ENCODE results near the gene FAM135A. TPM values are rescaled to one million over a fixed set of nuclear protein-coding genes. Genes with fewer than 3 reads are reported as not detected.
A peak's percentile ranks its signal among the peaks of the same experiment; 100 is the strongest.

The FAM135A gene
- total RNA-seq, 1 donor from 2014 or later = 33.4 TPM

DNA sequence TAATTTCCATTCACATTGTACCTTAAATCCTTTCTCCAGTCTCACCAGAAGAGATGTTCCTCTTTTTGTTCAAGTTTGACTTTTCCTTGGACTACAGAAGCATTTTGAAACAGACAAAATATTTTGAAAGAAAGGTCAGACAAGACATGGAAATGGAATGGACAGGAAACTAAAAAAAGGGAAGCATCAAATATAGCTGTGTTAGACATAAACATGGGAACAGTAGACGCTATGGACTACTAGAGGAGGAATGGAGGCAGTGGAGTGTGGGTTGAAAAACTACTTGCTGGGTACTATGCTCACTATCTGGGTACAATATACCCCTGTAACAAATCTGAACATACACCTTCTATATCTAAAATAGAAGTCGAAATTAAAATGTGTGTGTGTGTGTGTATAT is 4.1 kb upstream of the FAM135A start:
- H3K4me1 Mint-ChIP-seq (ENCODE audit: unreplicated experiment) = no peaks in the 10 kb centered on the region

DNA sequence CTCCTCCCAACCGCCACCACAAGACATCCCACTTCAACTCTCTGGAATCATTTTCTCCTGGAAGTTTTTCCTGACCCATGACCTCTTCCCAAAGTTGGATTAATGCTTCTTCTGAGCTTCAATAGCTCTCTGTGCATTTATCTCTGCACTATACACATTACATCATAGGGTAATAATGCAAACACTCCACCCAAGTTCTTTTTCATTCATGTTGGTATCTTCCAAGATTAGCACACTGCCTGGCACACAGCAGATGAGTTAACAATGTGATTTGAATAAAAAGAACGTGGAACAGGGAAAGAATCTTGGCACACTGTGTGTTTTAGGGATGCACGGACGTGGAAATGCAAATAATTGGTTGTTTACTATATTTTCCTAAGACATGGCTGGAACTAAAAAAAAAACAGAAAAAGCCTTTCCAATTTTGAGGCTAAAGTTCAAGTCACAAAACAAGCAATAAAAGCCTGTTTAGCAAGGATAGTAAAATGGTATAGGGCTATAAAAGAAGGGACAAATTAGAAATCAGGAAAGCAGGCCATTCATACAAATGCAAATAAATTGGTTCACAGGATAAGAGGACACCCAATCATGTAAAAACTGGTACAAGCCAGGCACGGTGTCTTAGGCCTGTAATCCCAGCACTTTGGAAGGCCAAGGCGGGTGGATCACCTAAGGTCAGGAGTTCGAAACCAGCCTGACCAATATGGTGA is 1.6 kb upstream of the FAM135A start:
- TF ChIP-seq, protein P1, sequence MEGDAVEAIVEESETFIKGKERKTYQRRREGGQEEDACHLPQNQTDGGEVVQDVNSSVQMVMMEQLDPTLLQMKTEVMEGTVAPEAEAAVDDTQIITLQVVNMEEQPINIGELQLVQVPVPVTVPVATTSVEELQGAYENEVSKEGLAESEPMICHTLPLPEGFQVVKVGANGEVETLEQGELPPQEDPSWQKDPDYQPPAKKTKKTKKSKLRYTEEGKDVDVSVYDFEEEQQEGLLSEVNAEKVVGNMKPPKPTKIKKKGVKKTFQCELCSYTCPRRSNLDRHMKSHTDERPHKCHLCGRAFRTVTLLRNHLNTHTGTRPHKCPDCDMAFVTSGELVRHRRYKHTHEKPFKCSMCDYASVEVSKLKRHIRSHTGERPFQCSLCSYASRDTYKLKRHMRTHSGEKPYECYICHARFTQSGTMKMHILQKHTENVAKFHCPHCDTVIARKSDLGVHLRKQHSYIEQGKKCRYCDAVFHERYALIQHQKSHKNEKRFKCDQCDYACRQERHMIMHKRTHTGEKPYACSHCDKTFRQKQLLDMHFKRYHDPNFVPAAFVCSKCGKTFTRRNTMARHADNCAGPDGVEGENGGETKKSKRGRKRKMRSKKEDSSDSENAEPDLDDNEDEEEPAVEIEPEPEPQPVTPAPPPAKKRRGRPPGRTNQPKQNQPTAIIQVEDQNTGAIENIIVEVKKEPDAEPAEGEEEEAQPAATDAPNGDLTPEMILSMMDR (conservative IDR thresholded peaks at IDR 0.05) = no peak
- peak overlapping the region; percentile 45 for H3K27ac Mint-ChIP-seq
- no peak for DNase-seq (ENCODE audit: extremely low spot score, unreplicated experiment)
- peaks cover 11% of the 10 kb centered on the region for H3K4me1 Mint-ChIP-seq (ENCODE audit: unreplicated experiment)
- H3K27me3 Mint-ChIP-seq = peaks cover 13% of the 10 kb centered on the region
- no peaks in the 10 kb centered on the region for H3K9me3 Mint-ChIP-seq
- H3K4me3 Mint-ChIP-seq = peak overlapping the region; percentile 94
- H3K36me3 Mint-ChIP-seq = peaks cover 5% of the 10 kb centered on the region

More for the DNA sequence above, 4.1 kb upstream of the FAM135A start:
- no peaks in the 10 kb centered on the region for H3K36me3 Mint-ChIP-seq
- DNase-seq (ENCODE audit: extremely low spot score, unreplicated experiment) = no peak
- H3K27ac Mint-ChIP-seq = no peak overlapping the region
- no peak overlapping the region for H3K4me3 Mint-ChIP-seq
- H3K9me3 Mint-ChIP-seq = no peaks in the 10 kb centered on the region
- peaks cover 22% of the 10 kb centered on the region for H3K27me3 Mint-ChIP-seq
- TF ChIP-seq, protein P1 (conservative IDR thresholded peaks at IDR 0.05) = no peak

DNA sequence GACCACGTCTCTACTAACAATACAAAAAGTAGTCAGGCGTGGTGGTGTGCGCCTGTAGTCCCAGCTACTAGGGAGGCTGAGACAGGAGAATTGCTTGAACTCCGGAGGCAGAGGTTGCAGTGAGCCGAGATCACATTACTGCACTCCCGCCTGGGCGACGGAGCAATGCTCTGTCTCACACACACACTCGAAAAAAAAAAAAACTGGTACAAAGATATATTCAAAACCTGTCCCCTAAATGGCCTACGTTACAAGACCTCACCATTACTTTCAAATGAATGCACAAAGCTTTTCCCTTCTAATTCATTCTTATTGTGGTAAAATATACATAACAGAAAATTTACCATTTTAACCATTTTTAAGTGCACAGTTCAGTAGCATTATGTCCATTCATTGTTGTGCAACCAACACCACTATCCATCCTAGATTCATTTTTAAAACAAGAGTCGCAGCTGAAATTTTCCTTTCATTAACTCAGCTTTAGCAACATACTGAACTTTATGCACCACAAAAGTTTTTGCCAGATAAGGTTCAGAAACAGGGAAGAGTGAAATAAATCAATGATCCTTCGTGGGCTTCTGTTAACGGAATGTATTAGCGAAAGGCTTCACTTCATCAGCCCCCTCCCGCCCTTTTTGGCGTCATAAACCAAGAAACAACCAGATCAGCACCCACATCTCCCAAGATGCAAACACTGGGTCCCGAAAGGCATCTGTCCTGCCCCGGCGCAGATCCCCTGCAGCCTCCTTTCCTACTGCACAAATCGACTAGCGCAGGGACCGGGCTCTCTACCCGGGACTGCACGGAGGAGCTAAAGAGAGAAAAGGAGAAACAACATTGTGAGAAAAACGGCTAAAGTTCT is 825 bp upstream of the FAM135A start:
- Mint-ChIP-seq H3K4me3 (peak overlapping the region; percentile 94), H3K4me1 (ENCODE audit: unreplicated experiment) (peaks cover 11% of the 10 kb centered on the region), H3K9me3 (no peaks in the 10 kb centered on the region), H3K27me3 (peaks cover 7% of the 10 kb centered on the region), H3K27ac (peak overlapping the region; percentile 90), H3K36me3 (peaks cover 5% of the 10 kb centered on the region)
- TF ChIP-seq, protein P1 (conservative IDR thresholded peaks at IDR 0.05) = no peak
- no peak for DNase-seq (ENCODE audit: extremely low spot score, unreplicated experiment)

DNA sequence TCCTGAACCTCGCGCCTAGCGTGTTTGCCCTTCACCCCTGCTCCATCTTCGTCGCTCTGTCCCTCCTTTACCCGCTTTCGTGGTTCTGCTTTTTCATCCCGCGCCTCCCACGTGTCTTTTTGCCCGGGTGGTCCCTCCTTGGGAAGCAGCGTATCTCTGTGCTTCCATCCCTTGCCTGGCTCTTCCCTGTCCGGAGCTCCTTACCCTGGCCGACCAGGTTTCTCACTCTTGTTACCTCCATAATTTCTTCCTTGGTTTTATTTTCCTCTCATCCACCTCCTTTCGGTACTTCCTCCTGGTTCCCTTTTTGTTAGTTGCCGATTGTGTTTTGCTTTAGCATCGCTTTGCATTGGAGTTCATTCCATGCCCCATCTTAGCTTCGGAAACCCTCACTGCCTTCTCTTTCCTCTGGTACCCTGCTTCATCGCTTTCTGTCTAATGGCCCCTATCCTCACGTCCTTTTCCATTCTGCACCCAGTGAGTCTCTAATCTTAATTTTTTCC is 735 bp downstream of the FAM135A start:
- Mint-ChIP-seq H3K4me1 (ENCODE audit: unreplicated experiment) (peaks cover 11% of the 10 kb centered on the region), H3K9me3 (no peaks in the 10 kb centered on the region), H3K4me3 (peak overlapping the region; percentile 94), H3K36me3 (peaks cover 5% of the 10 kb centered on the region), H3K27me3 (peaks cover 3% of the 10 kb centered on the region), H3K27ac (peak overlapping the region; percentile 78)
- no peak for DNase-seq (ENCODE audit: extremely low spot score, unreplicated experiment)
- TF ChIP-seq, protein P1 (conservative IDR thresholded peaks at IDR 0.05) = no peak

DNA sequence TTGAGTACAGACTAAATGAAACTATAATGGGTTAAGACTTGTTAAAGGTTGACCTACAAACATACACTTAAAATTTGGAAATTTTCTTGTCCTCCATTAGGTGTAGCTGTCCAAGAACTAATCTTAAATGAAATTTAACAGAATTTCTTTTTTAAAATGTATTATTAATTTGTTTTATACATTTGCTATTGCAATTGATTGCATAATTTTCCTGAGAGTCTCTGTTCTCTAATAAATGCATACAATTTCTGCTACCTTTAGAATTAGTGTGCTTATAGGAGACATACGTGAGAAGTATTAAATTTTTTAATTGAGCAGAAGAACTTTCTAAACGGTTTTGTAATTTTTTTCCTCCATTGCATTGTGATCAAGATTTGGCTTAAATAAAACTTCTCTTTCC is 1.5 kb downstream of the FAM135A start:
- no peak for DNase-seq (ENCODE audit: extremely low spot score, unreplicated experiment)
- Mint-ChIP-seq H3K36me3 (peaks cover 10% of the 10 kb centered on the region), H3K27me3 (no peaks in the 10 kb centered on the region), H3K4me3 (peak overlapping the region; percentile 94), H3K9me3 (no peaks in the 10 kb centered on the region), H3K4me1 (ENCODE audit: unreplicated experiment) (peaks cover 11% of the 10 kb centered on the region), H3K27ac (peak overlapping the region; percentile 78)
- TF ChIP-seq, protein P1 (conservative IDR thresholded peaks at IDR 0.05) = no peak

Measured in type B pancreatic cell (in vitro differentiated cells).